Activated gamma-delta T cell treated with anti-CD3 and anti-CD28 coated beads, Interleukin-2, amount 50 U/mL, for 16 hours (primary cell): ENCODE results near the gene CORO6.

Experiments used
- DNase-seq: peaks from one replicate; pipeline ENCODE4 v3.0.0-alpha.2; 2020; ENCODE audit warnings: low read depth

CORO6 gene

DNA sequence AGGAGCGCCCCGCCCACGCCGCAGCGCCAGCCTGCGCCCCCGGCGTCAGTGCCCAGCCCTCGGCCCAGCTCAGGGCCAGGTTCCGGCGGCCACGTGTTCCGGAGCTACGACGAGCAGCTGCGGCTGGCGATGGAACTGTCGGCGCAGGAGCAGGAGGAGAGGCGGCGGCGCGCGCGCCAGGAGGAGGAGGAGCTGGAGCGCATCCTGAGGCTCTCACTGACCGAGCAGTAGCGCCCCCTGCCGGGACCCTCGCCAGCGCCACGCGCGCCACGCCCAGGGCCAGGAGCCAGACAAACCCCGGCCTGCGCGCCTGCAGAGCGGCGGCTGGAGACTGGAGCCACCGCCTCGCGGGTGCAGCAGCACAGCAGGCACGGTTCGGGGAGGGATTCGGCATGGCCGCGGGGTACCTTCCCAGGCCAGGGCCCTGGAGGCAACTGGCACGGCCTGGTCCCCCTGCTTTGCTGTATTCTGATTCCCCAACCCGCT, 9.3 kb downstream of the CORO6 start:
- DNase-seq: peak; percentile 89

DNA sequence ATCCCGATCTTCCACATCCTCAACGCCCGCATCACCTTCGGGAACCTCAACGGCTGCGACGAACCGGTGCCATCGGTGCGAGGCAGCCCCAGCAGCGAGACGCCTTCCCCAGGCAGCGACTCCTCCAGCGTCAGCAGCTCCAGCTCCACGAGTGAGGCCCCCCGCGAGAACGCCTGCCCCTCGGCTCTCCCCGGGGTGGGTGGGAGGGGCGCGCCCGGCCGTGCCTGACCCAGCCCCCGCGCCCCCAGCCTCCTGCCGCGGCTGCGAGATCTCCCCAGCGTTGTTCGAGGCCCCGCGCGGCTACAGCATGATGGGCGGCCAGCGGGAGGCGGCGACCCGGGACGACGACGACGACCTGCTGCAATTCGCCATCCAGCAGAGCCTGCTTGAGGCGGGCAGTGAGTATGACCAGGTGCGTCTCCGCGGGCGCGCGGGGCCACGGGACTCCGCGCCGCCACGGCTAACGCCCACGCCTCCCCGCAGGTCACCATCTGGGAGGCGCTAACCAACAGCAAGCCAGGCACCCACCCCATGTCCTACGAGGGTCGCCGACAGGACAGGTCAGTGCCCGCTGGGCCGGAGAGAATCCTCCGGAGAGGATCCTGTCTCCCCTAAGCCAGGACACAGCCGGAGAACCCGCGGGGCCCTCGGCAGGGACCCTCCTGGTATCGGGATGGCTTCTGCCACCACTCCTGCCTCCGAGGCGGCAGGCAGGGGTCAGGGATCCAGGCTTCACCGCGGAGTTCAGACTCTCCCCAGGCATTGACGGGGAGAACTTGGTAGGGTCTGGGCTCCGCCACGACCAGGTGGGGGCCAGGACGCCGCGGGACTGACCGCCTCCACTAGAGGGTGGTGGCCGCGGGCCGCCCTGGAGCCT, 10.1 kb downstream of the CORO6 start:
- no peak for DNase-seq

DNA sequence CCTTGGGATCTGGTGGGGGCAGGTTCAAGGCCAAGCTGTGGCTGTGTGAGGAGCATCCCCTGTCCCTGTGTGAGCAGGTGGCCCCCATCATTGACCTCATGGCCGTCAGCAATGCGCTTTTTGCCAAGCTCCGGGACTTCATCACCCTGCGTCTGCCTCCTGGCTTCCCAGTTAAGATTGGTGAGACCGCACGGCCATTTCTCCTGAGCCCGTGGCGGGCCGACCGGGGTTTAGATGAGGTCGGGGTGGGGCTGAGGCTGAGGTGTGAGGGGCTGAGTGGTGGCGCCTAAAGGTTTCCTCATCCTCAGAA, 10.7 kb downstream of the CORO6 start:
- DNase-seq: no peak

DNA sequence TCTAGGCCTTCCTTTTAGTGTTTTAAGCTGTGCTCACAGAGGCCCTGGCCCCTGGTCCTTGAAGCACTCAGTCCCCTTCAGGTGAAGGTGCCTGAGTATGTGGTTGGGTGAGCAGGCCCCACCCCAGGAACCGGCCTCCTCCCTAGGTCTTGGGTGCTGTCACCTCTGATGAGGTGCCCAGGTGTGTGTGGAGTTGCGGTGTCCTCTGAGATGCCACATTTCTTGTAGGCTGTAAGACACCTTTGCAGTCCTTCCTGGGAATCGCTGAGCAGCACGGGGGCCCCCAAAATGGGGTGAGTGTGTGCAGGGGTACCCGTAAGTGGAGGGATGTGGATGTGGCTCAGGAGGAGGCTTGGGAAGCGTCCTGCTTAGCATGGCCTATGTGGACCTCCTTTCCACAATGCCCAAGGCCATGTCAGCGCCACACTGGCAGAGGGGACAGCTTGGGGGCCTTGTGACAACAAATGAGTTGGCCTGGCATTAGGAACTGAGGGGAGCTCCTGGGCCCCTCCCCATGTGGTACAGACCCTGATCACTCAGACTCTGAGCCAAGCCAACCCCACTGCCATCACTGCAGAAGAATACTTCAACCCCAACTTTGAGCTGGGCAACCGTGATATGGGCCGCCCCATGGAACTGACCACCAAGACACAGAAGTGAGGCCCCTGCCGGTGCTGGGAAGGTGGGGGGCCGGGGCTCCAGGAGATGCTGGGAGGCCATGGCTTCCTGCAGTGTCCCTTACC, 11.2 kb downstream of the CORO6 start:
- no peak for DNase-seq

DNA sequence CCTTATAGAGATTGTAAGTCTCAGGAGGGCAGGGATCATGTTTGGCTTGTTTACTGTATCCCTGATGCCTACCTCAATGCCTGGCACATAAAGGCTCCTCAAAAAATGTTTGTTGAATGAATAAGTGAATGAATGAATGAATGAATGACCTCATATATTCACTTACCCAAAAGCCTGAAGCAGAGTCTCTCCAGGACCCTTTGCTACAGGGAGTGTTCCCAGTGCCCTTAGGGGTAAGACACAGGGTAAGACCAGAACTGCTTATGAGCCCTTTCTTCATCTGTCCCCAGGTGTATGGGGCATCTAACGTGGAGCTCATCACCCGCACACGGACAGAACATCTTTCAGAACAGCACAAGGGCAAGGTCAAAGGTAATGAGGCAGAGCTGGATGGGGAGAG, 12.3 kb downstream of the CORO6 start:
- DNase-seq: no peak

DNA sequence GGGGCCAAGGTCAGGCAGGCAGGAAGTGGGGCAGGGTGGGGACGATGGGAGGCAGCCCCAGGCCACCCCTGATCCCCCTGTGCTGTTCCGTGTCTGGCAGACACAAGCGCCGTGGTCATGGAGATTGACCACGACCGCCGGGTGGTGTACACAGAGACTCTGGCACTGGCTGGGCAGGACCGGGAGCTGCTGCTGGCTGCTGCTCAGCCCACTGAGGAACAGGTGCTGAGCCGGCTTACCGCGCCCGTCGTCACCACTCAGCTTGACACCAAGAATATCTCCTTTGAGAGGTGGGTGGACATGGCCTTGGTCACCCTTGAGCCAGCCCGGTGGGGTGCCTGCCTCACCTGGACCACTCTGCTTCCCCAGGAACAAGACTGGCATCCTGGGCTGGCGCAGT, 13.7 kb downstream of the CORO6 start:
- no peak for DNase-seq

DNA sequence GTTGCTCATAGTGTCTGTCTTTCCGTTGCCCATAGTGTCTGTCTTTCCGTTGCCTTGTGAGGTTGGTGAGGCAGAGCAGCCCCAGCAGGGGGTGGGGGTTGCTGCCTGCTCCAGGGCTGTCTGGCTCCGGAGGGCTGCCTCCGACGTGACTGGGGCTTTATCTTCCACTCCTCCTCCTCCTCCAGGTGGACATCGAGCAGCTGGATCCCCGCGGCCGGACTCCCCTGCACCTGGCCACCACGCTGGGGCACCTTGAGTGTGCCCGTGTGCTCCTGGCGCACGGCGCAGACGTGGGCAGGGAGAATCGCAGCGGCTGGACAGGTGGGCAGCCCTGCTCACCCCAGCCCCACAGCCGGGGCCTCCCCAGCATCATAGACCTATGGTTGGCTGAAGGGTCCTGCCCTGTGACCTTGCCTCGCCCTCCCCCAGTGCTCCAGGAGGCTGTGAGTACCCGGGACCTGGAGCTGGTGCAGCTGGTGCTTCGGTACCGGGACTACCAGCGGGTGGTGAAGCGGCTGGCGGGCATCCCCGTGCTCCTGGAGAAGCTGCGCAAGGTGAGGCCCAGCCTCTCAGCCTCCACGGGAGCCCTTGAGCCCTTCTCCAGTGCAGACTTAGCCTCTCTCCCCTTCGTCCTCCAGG, 15.0 kb downstream of the CORO6 start:
- DNase-seq: no peak

DNA sequence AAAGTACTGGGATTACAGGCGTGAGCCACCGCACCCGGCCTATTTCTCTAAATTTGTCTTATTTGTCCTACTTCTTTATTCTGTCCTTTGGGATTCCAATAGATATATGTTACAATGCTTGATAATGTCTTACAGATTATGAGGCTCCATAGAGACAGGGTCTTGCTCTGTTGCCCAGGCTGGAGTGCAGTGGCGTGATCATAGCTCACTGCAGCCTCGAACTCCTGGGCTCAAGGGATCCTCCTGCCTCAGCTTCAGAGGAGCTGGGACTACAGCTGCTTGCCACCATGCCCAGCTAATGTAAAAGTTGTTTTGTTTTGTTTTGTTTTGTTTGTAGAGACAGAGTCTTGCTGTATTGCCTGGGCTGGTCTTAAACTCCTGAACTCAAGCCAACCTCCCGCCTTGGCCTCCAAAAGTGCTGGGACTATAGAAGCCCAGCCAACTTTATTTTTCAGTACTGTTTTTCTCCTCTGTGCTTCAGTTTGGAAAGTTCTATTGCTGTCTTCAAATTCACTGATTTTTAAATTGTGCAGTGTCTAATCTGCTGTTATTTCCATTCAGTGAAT, 19.5 kb downstream of the CORO6 start:
- DNase-seq: no peak

DNA sequence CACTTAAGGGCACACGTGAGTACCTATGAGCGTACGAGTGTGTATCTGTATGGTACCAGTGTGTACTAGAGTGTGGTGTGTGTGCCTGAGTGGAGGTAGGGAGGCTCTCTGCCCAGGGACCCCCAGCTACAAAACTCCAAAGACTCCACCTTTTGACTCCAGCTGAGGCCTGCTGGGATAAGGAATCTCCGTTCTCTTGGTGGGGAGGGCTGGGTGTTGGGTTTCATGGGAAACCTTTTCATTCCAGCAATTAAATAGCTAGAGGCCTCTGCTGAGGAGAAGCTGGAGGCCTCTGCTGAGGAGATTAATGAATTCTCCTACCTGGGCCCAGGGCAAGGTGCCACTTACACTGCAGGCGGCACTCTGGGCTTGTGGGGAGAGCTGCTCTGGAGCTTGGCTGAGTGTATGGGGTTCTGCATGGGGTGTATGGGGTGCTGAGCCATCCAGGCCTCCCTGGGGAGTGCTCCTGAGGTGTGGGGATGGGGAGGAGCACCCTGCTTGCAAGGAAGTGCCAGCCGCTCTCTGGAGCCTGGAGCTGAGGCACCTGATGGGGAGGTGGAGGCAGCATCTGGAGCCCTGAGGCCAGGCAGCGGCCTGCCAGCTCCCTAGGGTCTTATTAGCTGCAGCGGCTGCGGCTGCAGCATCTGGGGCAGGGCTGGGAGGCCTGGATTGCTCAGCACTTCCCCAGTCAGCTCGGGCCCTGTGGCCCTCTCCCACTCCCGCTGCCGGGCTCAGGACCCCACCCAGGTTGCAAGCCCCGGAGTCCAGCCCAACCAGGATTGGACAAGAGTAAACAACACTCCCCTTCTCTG, 25.1 kb downstream of the CORO6 start:
- no peak for DNase-seq

DNA sequence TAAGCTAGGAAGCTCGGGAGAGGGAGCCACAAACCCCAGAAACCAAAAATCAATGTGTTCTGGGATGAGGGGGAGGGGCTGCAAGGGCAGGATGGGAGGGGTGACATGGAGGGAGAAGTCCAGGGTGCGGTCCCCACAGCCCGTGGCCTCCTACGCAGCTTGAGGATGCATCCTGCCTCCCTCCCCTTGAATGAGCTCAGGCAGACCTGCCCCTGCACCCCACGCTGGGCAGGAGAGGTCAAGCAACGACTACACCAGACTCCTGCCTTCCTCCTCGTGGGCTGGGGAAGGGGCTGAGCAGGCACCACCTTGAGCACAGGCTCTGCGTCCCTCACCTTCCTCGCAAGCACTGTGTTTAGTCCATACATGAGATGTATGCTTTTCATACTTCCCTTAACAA, 25.9 kb downstream of the CORO6 start:
- DNase-seq: no peak

DNA sequence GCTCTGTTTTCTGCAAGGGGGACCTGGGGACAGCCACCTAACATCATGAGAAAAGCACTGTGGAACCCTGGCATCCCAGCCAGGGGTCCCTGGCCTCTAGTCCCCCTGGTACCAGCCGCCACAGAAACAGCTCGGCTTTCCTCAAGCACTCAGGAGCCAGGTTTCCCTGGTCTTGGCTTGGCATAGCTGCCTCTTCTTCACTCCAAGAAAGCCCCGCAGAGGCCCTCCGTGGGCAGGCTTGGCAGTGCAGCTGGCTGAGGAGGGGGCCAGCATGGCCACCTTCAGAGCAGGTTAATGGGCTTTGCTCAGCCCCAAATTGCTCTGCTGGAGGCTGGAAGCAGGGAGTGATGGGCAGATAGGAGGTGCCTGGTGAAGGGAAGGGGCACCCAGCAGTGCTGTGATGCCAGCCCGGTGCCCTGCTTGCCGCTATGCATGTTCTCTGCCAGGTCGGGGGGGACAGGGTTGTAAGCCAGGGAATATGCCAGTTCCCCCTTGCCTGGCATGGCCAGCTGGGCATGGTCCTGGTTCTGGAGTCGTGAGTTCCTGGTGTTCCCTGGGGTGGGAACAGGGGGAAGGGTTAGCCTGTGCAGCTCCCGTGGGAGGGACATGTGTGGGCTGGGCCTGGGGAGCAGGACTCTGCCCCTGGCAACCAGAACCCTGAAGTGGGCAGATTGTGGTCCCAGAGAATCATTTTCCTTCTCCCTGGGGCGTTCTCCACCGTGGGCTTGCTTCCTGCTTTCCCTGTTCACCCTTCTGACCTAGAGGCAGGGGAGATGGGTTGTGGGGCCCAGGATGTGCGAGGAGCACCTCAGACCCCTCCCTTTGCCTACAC, 26.6 kb downstream of the CORO6 start:
- no peak for DNase-seq

DNA sequence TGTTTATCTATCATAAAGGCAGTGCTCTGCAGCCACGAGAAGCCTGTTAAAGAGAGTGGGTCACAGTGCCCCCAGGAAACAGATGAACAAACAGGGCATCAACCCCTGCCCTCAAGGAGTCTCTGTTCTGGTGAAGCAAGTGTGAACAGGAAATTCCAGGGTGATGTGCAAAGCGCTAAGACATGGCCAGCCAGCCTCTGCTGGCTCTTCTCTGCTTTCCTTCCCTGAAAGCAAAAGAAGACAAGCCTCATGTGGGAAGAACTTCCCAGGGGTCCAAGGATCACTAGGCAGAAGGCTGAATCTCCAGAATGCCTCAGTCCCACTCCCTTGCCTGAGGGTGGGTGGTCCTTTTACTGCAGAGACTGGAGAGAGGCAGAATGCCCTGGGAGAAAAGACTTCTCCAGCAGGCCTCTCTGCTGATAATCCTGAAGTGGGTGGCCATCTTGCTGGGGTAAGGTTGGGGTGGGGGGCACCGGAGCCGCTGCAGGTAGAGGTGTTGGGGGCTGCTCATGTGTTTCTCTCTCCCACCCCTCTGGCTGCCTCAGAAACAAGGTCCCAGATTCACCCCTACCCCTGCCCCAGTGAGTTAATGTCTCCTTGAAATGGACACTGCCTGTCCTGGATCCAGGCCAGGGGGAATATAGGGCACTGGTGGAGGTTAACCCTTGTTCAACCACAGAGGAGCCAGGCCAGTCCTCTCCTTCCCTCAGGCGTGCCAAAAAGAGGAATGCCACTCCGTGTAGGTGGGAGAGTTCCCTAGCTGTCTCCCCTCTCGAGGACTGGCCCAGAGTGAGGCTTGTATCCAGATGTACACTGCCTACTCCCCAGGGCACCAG, 27.4 kb downstream of the CORO6 start:
- no peak for DNase-seq

DNA sequence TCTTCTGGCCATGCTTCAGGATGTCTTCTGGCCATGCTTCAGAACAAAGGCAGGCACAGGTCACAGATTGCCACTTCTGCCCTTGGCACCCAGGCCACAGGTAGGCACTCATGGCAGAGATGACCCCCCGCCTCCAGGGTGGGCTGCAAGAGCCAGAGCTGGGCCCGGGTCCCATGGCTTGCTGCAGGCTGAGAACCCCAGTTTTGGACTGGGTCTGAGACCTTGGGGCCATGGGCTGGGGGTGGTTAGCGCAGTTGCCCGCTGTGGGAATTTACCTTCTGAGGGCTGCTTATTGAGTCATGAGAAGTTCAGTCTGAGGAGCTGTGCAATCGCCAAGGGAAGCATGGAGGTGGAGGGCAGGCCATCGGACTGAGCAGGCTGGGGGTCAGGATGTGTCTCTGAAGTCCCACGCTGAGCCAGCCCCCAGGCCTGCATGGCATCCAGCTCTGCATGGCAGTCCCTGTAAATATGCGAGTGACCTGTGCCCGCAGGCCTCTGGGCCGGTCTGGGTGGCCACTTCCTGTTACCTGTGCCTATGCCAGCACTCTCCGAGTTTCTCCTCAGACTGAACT, 28.1 kb downstream of the CORO6 start:
- no peak for DNase-seq

DNA sequence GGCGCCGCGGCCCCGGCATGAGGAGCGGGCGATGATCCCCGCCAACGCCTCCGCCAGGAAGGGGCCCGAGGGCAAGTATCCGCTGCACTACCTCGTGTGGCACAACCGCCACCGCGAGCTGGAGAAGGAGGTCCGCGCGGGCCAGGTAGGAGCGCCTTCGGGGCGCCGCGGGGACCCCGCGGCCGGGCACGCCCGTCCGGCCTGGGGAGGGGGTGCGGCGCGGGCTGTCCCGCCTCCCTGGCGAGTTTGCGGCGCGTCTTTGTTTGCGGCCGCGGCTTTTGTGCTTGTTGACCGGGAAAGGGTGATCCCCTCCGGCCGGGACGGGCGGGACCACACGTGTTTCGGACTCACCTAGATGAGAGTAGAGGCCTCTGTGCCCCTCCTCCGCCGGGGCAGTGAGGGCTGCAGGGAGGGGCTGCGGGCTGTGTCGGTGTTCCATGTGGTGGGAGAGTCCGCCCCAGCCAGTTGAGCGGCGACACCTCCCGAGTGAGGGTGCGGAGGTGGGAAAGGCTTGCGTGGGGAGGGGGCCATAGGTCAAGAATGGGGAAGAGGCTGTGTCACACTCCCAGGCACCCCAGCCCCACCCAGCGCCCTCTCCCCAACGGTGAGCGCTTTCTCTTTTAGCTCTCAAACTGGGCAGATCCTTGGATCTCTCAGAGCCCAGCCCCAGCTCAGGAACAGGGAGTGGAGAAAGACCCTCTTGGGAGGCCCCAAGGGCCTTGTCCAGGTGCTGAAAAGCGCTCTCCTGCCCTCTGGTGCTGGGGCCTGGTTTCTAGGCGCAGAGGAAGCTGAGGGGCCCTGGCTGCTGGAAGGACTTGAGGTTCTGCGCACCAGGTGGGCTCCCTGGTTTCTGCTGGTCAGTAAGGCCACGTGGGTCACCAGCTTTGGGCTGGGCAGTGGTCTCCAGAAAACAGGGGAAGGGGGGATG, 28.9 kb downstream of the CORO6 start:
- no peak for DNase-seq

DNA sequence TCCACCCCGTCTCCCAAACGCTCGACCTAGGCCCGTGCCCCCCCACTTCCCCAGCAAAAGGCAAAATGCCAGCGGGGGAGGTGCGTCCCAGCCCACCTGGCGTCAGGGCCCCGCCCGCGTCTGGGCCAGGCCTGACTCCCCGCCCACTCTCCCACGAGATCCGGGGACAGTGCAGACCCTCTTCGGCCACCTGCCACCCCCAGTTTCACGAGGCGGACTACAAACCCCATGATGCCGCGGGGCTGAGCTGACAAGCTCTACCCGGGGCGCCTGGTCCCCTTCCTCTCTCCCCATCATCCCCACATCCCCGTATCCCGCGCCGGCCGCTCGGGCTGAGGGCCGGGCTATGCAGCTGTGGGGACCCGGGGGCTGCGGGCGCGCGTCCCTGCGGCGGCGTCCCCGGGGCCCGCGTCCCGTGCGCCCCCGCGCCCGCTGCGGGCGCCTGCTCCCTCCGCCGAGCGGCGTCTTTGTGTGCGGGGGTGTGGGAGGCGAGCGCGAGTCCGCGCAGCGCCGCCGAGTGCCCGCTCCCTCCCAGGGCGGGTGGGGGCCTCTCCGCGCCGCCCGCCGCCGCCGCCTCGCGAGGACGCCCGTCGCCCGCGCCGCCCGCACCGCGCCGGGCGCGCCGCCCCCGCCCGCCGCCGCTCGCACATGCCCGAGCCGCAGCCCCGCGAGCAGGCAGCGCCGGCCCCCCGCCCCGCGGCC, 29.7 kb downstream of the CORO6 start, which contains the start of gene ANKRD13B:
Gene ANKRD13B, plus strand, starts transcription at position 283 of the 702 bp plus-strand sequence. CDS start 490 bp downstream, outside the sequence.
- no peak for DNase-seq

DNA sequence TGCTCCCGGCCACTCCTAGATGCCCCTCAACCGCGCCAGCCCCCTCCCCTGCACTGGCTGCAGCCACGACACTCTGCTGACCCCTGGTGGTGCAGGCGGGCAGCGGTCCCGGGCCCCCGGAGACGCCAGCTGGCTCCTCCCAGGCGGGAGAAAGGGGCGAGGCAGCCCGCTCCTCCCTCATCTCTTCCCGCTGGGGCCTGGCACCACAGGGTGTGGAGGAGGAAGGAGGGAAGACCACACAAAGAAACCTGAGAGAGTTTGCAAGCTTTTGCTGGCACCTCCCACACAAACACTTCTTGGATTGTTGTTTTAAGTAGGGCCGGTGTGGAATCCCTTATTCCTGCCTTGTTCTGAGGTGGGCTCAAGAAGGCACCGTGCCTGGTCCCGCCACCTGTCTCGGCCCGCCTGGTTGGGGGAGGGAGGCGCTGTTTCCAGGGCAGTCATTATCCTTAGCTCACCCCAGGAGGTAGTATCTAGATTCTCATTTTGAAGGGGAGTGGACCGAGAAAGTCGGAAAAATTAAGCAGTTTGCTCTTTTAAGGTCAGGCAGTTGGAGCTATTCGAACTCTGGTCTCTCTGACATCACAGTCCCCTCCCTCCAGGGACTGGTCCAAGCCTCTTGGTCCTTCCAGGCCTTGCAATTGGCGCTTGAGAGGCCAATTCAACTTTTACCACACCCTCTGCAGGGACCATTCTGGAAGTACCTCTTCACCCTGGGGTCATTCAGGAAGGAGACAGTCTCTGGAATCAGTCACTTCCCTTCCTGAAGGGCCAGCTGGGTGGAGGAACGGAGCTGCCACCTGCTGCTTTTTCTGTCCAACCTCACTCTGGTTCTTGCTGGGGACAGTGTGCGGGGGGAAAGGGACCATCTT, 30.7 kb downstream of the CORO6 start:
- DNase-seq: peak; percentile 69
